HEK293 (cell line): ENCODE results near the gene TMEM176A.
"Not testable (repeated sequence)": the region's sequence is repeated elsewhere in the genome, so short reads cannot be mapped to it uniquely, and the experiment has no call there.

Source experiments
- CTCF ChIA-PET: fragments of 350-600 bp; formaldehyde crosslinking; extraction: SDS; loops from one replicate; lab custom pipeline; 2021; ENCODE audit warnings: antibody characterized with exemption; lab: Yijun Ruan, JAX
- POLR2A ChIA-PET: fragments of 300-600 bp; formaldehyde crosslinking; extraction: SDS; loops from one replicate; lab custom pipeline; 2020; ENCODE audit warnings: antibody characterized with exemption, inconsistent platforms; lab: Yijun Ruan, JAX
- H3K27ac ChIP-seq: fragments of 200-500 bp; sonication (Bioruptor generic); 2 replicates; pipeline ENCODE4 v1.5.1; 2014; ENCODE audit warnings: low read depth, low read length, control low read depth, inconsistent platforms; ENCODE audit errors: extremely low read depth
- H3K36me3 ChIP-seq, 2 experiments: fragments of 200-500 bp in 1 of 2; sonication (Bioruptor generic) in 1 of 2; 1 replicate in 1 of 2; 2 replicates in 1 of 2; pipeline ENCODE4 v1.5.1; 2014 to 2017; ENCODE audit warnings: inconsistent platforms in 2 of 2, low read length in 2 of 2; ENCODE audit not compliant: control insufficient read depth in 2 of 2, insufficient read depth in 1 of 2
- H3K4me1 ChIP-seq: fragments of 200-500 bp; sonication (Bioruptor generic); 2 replicates; pipeline ENCODE4 v1.5.1; 2014; ENCODE audit warnings: mild to moderate bottlenecking, low read length, inconsistent platforms; ENCODE audit not compliant: control insufficient read depth, insufficient read depth
- H3K4me3 ChIP-seq: 2 replicates; pipeline ENCODE4 v1.5.1; 2011; ENCODE audit warnings: low read depth, mild to moderate bottlenecking, control low read depth, low read length, moderate library complexity
- H3K9me3 ChIP-seq: fragments of 200-500 bp; sonication (Bioruptor generic); 2 replicates; pipeline ENCODE4 v1.5.1; 2014; ENCODE audit warnings: low read depth, low read length, inconsistent platforms; ENCODE audit not compliant: control insufficient read depth, insufficient read depth
- FEZF1 ChIP-seq: fragments of 450-650 bp; formaldehyde crosslinking; IDR thresholded peaks from 2 replicates; pipeline ENCODE4 v1.5.1; 2016; ENCODE audit warnings: missing biosample characterization, missing genetic modification characterization
- OVOL3 ChIP-seq: fragments of 450-650 bp; formaldehyde crosslinking; IDR thresholded peaks from 2 replicates; pipeline ENCODE4 v1.5.1; 2016; ENCODE audit warnings: missing biosample characterization, missing genetic modification characterization
- PATZ1 ChIP-seq: fragments of 450-650 bp; formaldehyde crosslinking; IDR thresholded peaks from 2 replicates; pipeline ENCODE4 v1.5.1; 2016; ENCODE audit warnings: missing biosample characterization, missing genetic modification characterization
- PBX3 ChIP-seq: sonication (generic); formaldehyde crosslinking; IDR thresholded peaks from 2 replicates; pipeline ENCODE4 v1.8.1; 2022; ENCODE audit warnings: mild to moderate bottlenecking, moderate library complexity, missing genetic modification reagents
- PRDM1 ChIP-seq: fragments of 450-650 bp; formaldehyde crosslinking; IDR thresholded peaks from 2 replicates; pipeline ENCODE4; 2016; ENCODE audit warnings: missing biosample characterization, missing genetic modification characterization
- REPIN1 ChIP-seq: fragments of 450-650 bp; formaldehyde crosslinking; IDR thresholded peaks from 2 replicates; pipeline ENCODE4 v1.5.1; 2017; ENCODE audit warnings: missing biosample characterization, missing genetic modification characterization, low read depth
- TCF7L2 ChIP-seq: IDR thresholded peaks from 2 replicates; pipeline ENCODE4 v1.6.1; 2011; ENCODE audit warnings: low read depth, mild to moderate bottlenecking, inconsistent platforms, low read length, moderate library complexity, borderline replicate concordance
- TRIM28 ChIP-seq: IDR thresholded peaks from 2 replicates; pipeline ENCODE4 v1.6.1; 2011; ENCODE audit warnings: low read length, control low read depth, borderline replicate concordance
- WT1 ChIP-seq: fragments of 450-650 bp; formaldehyde crosslinking; IDR thresholded peaks from 2 replicates; pipeline ENCODE4 v1.5.1; 2016; ENCODE audit warnings: missing biosample characterization, missing genetic modification characterization
- ZBTB1 ChIP-seq: fragments of 450-650 bp; formaldehyde crosslinking; IDR thresholded peaks from 2 replicates; pipeline ENCODE4 v1.5.1; 2016; ENCODE audit warnings: missing biosample characterization, missing genetic modification characterization
- ZIC2 ChIP-seq: fragments of 450-650 bp; formaldehyde crosslinking; IDR thresholded peaks from 2 replicates; pipeline ENCODE4 v1.5.1; 2016; ENCODE audit warnings: missing biosample characterization, missing genetic modification characterization
- ZNF202 ChIP-seq: fragments of 450-650 bp; formaldehyde crosslinking; IDR thresholded peaks from 2 replicates; pipeline ENCODE4 v1.5.1; 2016; ENCODE audit warnings: missing biosample characterization, missing genetic modification characterization, borderline replicate concordance
- ZNF266 ChIP-seq: fragments of 450-650 bp; formaldehyde crosslinking; IDR thresholded peaks from 2 replicates; pipeline ENCODE4 v1.5.1; 2016; ENCODE audit warnings: missing biosample characterization, missing genetic modification characterization, low read depth
- ZNF423 ChIP-seq: fragments of 450-650 bp; formaldehyde crosslinking; IDR thresholded peaks from 2 replicates; pipeline ENCODE4 v1.5.1; 2016; ENCODE audit warnings: missing biosample characterization, missing genetic modification characterization
- ZNF426 ChIP-seq: fragments of 450-650 bp; formaldehyde crosslinking; IDR thresholded peaks from 2 replicates; pipeline ENCODE4 v1.5.1; 2017; ENCODE audit warnings: missing biosample characterization, missing genetic modification characterization, mild to moderate bottlenecking, inconsistent platforms, moderate library complexity
- ZNF449 ChIP-seq: fragments of 450-650 bp; formaldehyde crosslinking; IDR thresholded peaks from 2 replicates; pipeline ENCODE4 v1.5.1; 2017; ENCODE audit warnings: missing biosample characterization, mild to moderate bottlenecking, missing genetic modification characterization, moderate library complexity
- ZNF544 ChIP-seq: fragments of 450-650 bp; formaldehyde crosslinking; IDR thresholded peaks from 2 replicates; pipeline ENCODE4 v1.5.0; 2017; ENCODE audit warnings: missing biosample characterization, missing genetic modification characterization
- ZNF548 ChIP-seq: fragments of 450-650 bp; formaldehyde crosslinking; IDR thresholded peaks from 2 replicates; pipeline ENCODE4 v1.5.1; 2016; ENCODE audit warnings: missing biosample characterization, missing genetic modification characterization
- ZNF558 ChIP-seq: fragments of 450-650 bp; formaldehyde crosslinking; IDR thresholded peaks from 2 replicates; pipeline ENCODE4 v1.5.1; 2016; ENCODE audit warnings: missing biosample characterization, missing genetic modification characterization
- ZNF658 ChIP-seq: fragments of 450-650 bp; formaldehyde crosslinking; IDR thresholded peaks from 2 replicates; pipeline ENCODE4; 2016; ENCODE audit warnings: missing biosample characterization, missing genetic modification characterization
- ZNF776 ChIP-seq: fragments of 450-650 bp; formaldehyde crosslinking; IDR thresholded peaks from 2 replicates; pipeline ENCODE4 v1.5.0; 2017; ENCODE audit warnings: missing biosample characterization, missing genetic modification characterization, borderline replicate concordance
- ZSCAN5A ChIP-seq: fragments of 450-650 bp; formaldehyde crosslinking; IDR thresholded peaks from 2 replicates; pipeline ENCODE4 v1.5.1; 2016; ENCODE audit warnings: missing biosample characterization, missing genetic modification characterization

TMEM176A gene

GRCh38 chr7:150769768-150770167 is 30.8 kb upstream of the TMEM176A start:
- Histone ChIP-seq H3K9me3 (no peaks in the 10 kb centered on the region), H3K27ac (no peak overlapping the region), H3K36me3 (no peaks in the 10 kb centered on the region), H3K4me3 (no peak overlapping the region), H3K4me1 (no peaks in the 10 kb centered on the region)
- TF ChIP-seq ZIC2 (tag by site-specific recombination) (no peak), ZNF426 (tag by site-specific recombination) (no peak), REPIN1 (no peak), ZNF776 (tag by site-specific recombination) (no peak), ZNF548 (no peak), PRDM1 (no peak), PATZ1 (no peak)
- ChIA-PET POLR2A (no interaction called here), CTCF (interaction anchor here (0.9 kb wide), 1 partner anchor 10 kb away, joined by 4 read pairs; no protein-coding TSS in a partner anchor)

- H3K4me1 ChIP-seq, H3K27ac ChIP-seq, H3K36me3 ChIP-seq, POLR2A ChIA-PET, H3K9me3 ChIP-seq, H3K4me3 ChIP-seq: not testable (repeated sequence)
- CTCF ChIA-PET = interaction anchor here (0.6 to 1.4 kb wide), 2 partner anchors 110 to 124 kb away, joined by 3 to 4 read pairs; no protein-coding TSS in a partner anchor
These were observed 26.4 kb upstream of the TMEM176A start for GRCh38 chr7:150774131-150774530.

GRCh38 chr7:150778014-150778737 is 22.4 kb upstream of the TMEM176A start:
- H3K4me3 ChIP-seq = no peak overlapping the region
- ChIA-PET CTCF (interaction anchor here (0.6 to 5.4 kb wide), 24 partner anchors 10 to 240 kb away, joined by 3 to 77 read pairs (median 4); no protein-coding TSS in a partner anchor), POLR2A (no interaction called here)
- H3K27ac ChIP-seq = no peak overlapping the region
- no peaks in the 10 kb centered on the region for H3K4me1 ChIP-seq
- TF ChIP-seq ZNF423 (no peak), ZBTB1 (tag by site-specific recombination) (no peak), WT1 (tag by site-specific recombination) (no peak), TRIM28 (no peak), ZNF776 (tag by site-specific recombination) (no peak), ZNF266 (no peak), PBX3 (CRISPR knock-in tag) (no peak), FEZF1 (tag by site-specific recombination) (no peak), ZNF202 (tag by site-specific recombination) (no peak), ZSCAN5A (tag by site-specific recombination) (no peak), OVOL3 (tag by site-specific recombination) (no peak), ZNF449 (tag by site-specific recombination) (no peak), ZNF544 (no peak), TCF7L2 (no peak), ZNF558 (tag by site-specific recombination) (no peak), ZNF658 (tag by site-specific recombination) (no peak)
- H3K36me3 ChIP-seq = no peaks in the 10 kb centered on the region
- H3K9me3 ChIP-seq = no peaks in the 10 kb centered on the region
